Suppressor macrophage (primary cell): ENCODE data around the gene SYNE2.

ENCODE experiments used
- DNase-seq, 4 experiments: peaks; one replicate each; pipeline ENCODE4 v3.0.0-alpha.2; 2020 to 2022

Gene SYNE2

GRCh38 chr14:63912286-63912685 lies 59.5 kb downstream of the SYNE2 start:
- DNase-seq: no peak

- no peak for DNase-seq
Observed at GRCh38 chr14:63918411-63918810, 65.6 kb downstream of the SYNE2 start.

- DNase-seq: no peak
Observed at GRCh38 chr14:63922696-63923421, 70.1 kb downstream of the SYNE2 start.

- DNase-seq: no peak
Observed at GRCh38 chr14:63923422-63923752, 70.6 kb downstream of the SYNE2 start.

- no peak for DNase-seq
Observed at GRCh38 chr14:63924375-63924774, 71.6 kb downstream of the SYNE2 start.

GRCh38 chr14:63926641-63927040 lies 73.8 kb downstream of the SYNE2 start:
- no peak for DNase-seq

- DNase-seq: no peak
Observed at GRCh38 chr14:63928744-63929174, 76.0 kb downstream of the SYNE2 start.

GRCh38 chr14:63933110-63933509 lies 80.3 kb downstream of the SYNE2 start:
- DNase-seq: no peak

- no peak for DNase-seq
Observed at GRCh38 chr14:63933711-63934110, 80.9 kb downstream of the SYNE2 start.

- no peak for DNase-seq
Observed at GRCh38 chr14:63938198-63939005, 85.6 kb downstream of the SYNE2 start.

- DNase-seq: no peak
Observed at GRCh38 chr14:63939006-63939270, 86.1 kb downstream of the SYNE2 start.

- DNase-seq: no peak
Observed at GRCh38 chr14:63940387-63940786, 87.6 kb downstream of the SYNE2 start.

- no peak for DNase-seq
Observed at GRCh38 chr14:63941023-63941422, 88.2 kb downstream of the SYNE2 start.

GRCh38 chr14:63949696-63950095 lies 96.9 kb downstream of the SYNE2 start:
- DNase-seq: no peak

- no peak for DNase-seq
Observed at GRCh38 chr14:63951021-63951420, 98.2 kb downstream of the SYNE2 start.

GRCh38 chr14:63951429-63951828 lies 98.6 kb downstream of the SYNE2 start:
- DNase-seq: no peak

- DNase-seq: no peak
Observed at GRCh38 chr14:63952053-63952932, 99.5 kb downstream of the SYNE2 start.

GRCh38 chr14:63952933-63953437 lies 100.2 kb downstream of the SYNE2 start:
- DNase-seq: no peak

- no peak for DNase-seq
Observed at GRCh38 chr14:63956326-63956725, 103.5 kb downstream of the SYNE2 start.

- DNase-seq: no peak
Observed at GRCh38 chr14:63960926-63961567, 108.2 kb downstream of the SYNE2 start.

GRCh38 chr14:63962906-63963305 lies 110.1 kb downstream of the SYNE2 start:
- no peak for DNase-seq

- no peak for DNase-seq
Observed at GRCh38 chr14:63963439-63963838, 110.6 kb downstream of the SYNE2 start.

GRCh38 chr14:63964113-63964512 lies 111.3 kb downstream of the SYNE2 start:
- DNase-seq: no peak
